Effector memory CD4-positive, alpha-beta T cell (primary cell): ENCODE measurements around the gene COX7A1.

Experiments used
- DNase-seq, 3 donors: peaks; one replicate each; pipeline ENCODE4 v3.0.0-alpha.2; 2020
- H3K27ac ChIP-seq: 2 replicates; pipeline ENCODE4 v1.7.0; 2013; ENCODE audit warnings: mild to moderate bottlenecking, low read length, moderate library complexity; ENCODE audit not compliant: insufficient read depth, poor library complexity, severe bottlenecking
- H3K27me3 ChIP-seq: replicated peaks from 2 replicates; pipeline ENCODE4 v1.7.0; 2013; ENCODE audit warnings: mild to moderate bottlenecking, low read length; ENCODE audit not compliant: insufficient read depth, control insufficient read depth, poor library complexity, severe bottlenecking
- H3K36me3 ChIP-seq: 2 replicates; pipeline ENCODE4 v1.7.0; 2013; ENCODE audit warnings: mild to moderate bottlenecking, low read length, moderate library complexity; ENCODE audit not compliant: control insufficient read depth, insufficient read depth
- H3K4me1 ChIP-seq: 2 replicates; pipeline ENCODE4 v1.7.0; 2013; ENCODE audit warnings: low read length, mild to moderate bottlenecking; ENCODE audit not compliant: control insufficient read depth, insufficient read depth, poor library complexity, severe bottlenecking
- H3K4me3 ChIP-seq: 2 replicates; pipeline ENCODE4 v1.7.0; 2013; ENCODE audit warnings: low read length, low read depth, mild to moderate bottlenecking; ENCODE audit not compliant: insufficient read depth, poor library complexity, severe bottlenecking
- H3K9me3 ChIP-seq: 2 replicates; pipeline ENCODE4 v1.7.0; 2013; ENCODE audit warnings: mild to moderate bottlenecking, low read length, moderate library complexity; ENCODE audit not compliant: control insufficient read depth

Gene COX7A1

DNA sequence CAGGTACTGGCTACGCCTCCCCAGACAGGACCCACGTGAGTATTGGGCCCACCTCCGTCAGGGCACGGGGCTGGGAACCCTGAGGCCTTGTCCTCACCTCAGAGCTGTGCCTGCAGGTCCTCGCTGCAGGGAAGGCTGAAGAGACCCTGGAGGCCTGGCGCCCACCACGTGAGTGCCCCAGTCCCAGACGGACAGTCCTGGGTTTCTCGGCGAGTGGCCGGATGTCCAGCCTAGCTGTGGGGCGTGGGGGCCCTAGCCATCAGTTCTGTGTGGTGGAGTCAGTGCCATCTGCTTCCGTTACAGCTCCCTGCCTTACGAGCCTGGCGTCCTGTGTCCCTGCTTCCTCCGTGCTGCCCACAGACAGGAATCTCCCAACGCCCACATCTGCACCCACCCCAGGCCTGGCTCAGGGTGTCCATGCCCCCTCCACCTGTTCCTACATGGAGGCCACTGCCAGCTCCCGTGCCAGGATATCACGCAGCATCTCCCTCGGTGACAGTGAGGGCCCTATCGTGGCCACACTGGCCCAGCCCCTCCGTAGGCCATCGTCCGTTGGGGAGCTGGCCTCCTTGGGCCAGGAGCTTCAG is 49.1 kb downstream of the COX7A1 start:
- Histone ChIP-seq H3K27ac (no peak overlapping the region), H3K9me3 (no peaks in the 10 kb centered on the region), H3K36me3 (peaks cover 4% of the 10 kb centered on the region), H3K27me3 (no peaks in the 10 kb centered on the region), H3K4me1 (no peaks in the 10 kb centered on the region), H3K4me3 (no peak overlapping the region)
- DNase-seq: no peak

DNA sequence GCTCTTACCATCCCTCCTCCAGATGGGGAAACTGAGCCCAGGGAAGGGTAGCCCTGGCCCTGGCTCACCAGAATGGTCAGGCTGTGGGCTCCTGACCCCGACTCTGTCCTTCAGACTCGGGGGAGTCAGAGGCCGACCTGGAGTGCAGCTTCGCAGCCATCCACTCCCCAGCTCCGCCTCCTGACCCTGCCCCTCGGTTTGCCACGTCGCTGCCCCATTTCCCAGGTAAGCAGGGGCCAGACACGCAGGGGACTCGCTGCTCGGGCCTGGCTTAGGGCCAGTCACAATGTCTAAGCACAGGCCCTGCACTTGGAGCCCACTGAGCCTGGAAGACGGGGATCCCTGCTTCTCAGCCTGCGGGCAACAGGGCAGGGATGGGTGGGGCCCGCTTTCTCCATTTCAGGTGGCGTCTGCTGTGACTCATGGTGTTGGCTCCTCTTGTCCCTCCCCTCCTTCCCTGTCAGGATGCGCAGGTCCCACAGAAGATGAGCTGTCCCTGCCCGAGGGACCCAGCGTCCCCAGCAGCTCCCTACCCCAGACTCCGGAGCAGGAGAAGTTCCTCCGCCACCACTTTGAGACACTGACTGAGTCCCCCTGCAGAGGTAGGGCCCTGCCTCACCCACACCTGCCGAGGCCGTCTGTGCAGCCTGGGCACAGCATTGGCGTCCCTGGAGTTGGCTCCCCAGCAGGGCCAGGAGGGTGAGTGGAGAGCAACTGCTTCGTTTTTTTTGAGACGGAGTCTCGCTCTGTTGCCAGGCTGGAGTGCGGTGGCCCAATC is 50.5 kb downstream of the COX7A1 start:
- Histone ChIP-seq H3K36me3 (peaks cover 4% of the 10 kb centered on the region), H3K4me3 (no peak overlapping the region), H3K27ac (no peak overlapping the region), H3K4me1 (no peaks in the 10 kb centered on the region), H3K27me3 (no peaks in the 10 kb centered on the region), H3K9me3 (no peaks in the 10 kb centered on the region)
- no peak for DNase-seq
